Measurements from ENCODE around the gene NRSN2. TPM values are rescaled to one million over a fixed set of nuclear protein-coding genes. Genes with fewer than 3 reads are reported as not detected.

The NRSN2 gene
- total RNA-seq, 1 experiment from 2014 or later, result 1.9 TPM

DNA sequence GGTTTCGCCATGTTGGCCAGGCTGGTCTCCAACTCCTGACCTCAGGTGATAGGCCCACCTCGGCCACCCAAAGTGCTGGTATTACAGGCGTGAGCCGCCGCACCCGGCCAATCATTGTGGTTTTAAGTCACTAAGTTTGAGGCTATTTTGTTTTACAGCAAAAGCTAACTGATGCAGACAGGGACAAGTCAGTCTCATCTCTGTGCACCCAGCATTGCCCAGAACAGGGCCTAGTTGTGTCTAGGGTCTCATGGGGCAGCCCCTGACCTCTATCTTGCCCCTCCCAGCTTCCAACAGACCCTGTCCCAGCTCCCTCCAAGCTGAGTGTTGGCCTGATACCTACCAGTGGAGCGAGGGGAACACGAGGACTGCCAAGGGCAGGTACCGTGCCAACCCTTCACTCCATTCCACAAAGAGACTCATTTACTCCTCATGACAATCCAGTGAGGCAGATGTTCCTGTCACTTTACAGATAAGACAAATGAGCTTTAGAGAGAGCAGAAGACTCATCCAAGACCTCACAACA lies 52.3 kb downstream of the NRSN2 start (continued):
- TF ChIP-seq, protein P1, sequence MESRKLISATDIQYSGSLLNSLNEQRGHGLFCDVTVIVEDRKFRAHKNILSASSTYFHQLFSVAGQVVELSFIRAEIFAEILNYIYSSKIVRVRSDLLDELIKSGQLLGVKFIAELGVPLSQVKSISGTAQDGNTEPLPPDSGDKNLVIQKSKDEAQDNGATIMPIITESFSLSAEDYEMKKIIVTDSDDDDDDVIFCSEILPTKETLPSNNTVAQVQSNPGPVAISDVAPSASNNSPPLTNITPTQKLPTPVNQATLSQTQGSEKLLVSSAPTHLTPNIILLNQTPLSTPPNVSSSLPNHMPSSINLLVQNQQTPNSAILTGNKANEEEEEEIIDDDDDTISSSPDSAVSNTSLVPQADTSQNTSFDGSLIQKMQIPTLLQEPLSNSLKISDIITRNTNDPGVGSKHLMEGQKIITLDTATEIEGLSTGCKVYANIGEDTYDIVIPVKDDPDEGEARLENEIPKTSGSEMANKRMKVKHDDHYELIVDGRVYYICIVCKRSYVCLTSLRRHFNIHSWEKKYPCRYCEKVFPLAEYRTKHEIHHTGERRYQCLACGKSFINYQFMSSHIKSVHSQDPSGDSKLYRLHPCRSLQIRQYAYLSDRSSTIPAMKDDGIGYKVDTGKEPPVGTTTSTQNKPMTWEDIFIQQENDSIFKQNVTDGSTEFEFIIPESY (IDR thresholded peaks at IDR 0.05; ENCODE audit: extremely low read depth, insufficient replicate concordance, low read length), result no peak
- no peak for TF ChIP-seq RAD21 (IDR thresholded peaks at IDR 0.05; ENCODE audit: low read depth)
- TF ChIP-seq, protein P2, sequence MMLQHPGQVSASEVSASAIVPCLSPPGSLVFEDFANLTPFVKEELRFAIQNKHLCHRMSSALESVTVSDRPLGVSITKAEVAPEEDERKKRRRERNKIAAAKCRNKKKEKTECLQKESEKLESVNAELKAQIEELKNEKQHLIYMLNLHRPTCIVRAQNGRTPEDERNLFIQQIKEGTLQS (IDR thresholded peaks at IDR 0.05), result no peak

DNA sequence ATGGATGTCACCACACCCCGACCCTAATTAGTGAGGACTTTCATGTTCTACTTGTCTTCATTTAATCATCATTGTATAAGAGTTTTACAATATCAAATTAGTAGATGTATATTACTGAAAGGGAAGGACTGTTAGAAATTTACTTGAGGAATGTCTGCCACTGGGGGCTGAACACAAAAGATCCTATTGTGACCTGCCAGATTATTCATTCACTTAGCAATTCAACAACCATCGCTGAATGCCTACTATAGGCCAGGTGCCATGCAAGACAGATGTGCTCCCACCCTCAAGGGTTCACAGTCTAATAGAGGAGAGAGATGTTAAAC lies 53.2 kb downstream of the NRSN2 start:
- H3K27ac ChIP-seq (ENCODE audit: low read depth, low read length), result no peak overlapping the region
- RAD21 ChIA-PET (ENCODE audit: low non-redundant PET in 1 of 2, low total read pairs in 2 of 2, uncharacterized antibody in 2 of 2, unreplicated experiment in 2 of 2), result interaction anchor here in 1 of 2 experiments (1.1 kb wide), 1 partner anchor 18 kb away, joined by 4 read pairs; no protein-coding TSS in a partner anchor
- H3K79me2 ChIP-seq (ENCODE audit: insufficient read depth, low read length), result no peaks in the 10 kb centered on the region
- no peaks in the 10 kb centered on the region for H4K20me1 ChIP-seq (ENCODE audit: insufficient read depth)
- H3K27me3 ChIP-seq (ENCODE audit: insufficient read depth, low read length), result no peaks in the 10 kb centered on the region
- ATAC-seq (peak; percentile 49), DNase-seq (ENCODE audit: low read depth, low spot score) (no peak)
- no peaks in the 10 kb centered on the region for H3K9me2 ChIP-seq (ENCODE audit: insufficient read depth)
- peaks cover 8 to 23% of the 10 kb centered on the region in 2 experiments for H3K36me3 ChIP-seq (ENCODE audit: control insufficient read depth in 1 of 2, insufficient read depth in 2 of 2, low read length in 2 of 2)
- no peak overlapping the region for H3K4me3 ChIP-seq (replicated peaks in 1 of 2; ENCODE audit: low read depth in 1 of 2, low read length in 2 of 2)
- no peak overlapping the region for H3K9ac ChIP-seq (ENCODE audit: low read length)
- intact Hi-C loops (cut with micrococcal nuclease), result loop anchor here (5.0 kb wide), 1 partner anchor 38 kb away; no protein-coding TSS in a partner anchor
- H3K4me2 ChIP-seq (ENCODE audit: low read length), result no peak overlapping the region
- H2AFZ ChIP-seq (ENCODE audit: low read depth, low read length, poor library complexity, severe bottlenecking), result peak overlapping the region; percentile 47
- POLR2A ChIA-PET, result interaction anchor here (0.6 to 19.5 kb wide), 5 partner anchors 9 to 134 kb away, joined by 3 to 639 read pairs (median 3); partner anchors contain the start of gene TRIB3
- peaks cover 0 to 6% of the 10 kb centered on the region in 2 experiments; a peak in 1 of 4 replicates for H3K9me3 ChIP-seq (ENCODE audit: control insufficient read depth in 1 of 2, insufficient read depth in 1 of 2, low read depth in 1 of 2, low read length in 2 of 2)
- no TSS peak for BruUV-seq (replicated peaks)
- peaks cover 16 to 28% of the 10 kb centered on the region in 2 experiments for H3K4me1 ChIP-seq (ENCODE audit: control insufficient read depth in 1 of 2, insufficient read depth in 2 of 2, low read length in 2 of 2)
- CTCF ChIA-PET, result interaction anchor here (1.2 to 1.9 kb wide), 2 partner anchors 32 to 38 kb away, joined by 3 to 7 read pairs; no protein-coding TSS in a partner anchor
- TF ChIP-seq CBX3 (IDR thresholded peaks at IDR 0.05; ENCODE audit: low read depth), result no peak
- TF ChIP-seq CEBPB (IDR thresholded peaks at IDR 0.05; ENCODE audit: low read depth), result no peak
- no peak for TF ChIP-seq FOSL1 (IDR thresholded peaks at IDR 0.05; ENCODE audit: low read depth)
- no peak for TF ChIP-seq SIN3A (IDR thresholded peaks at IDR 0.05; ENCODE audit: low read depth)
- TF ChIP-seq POLR2AphosphoS5 (IDR thresholded peaks at IDR 0.05; ENCODE audit: low read depth, low read length), result no peak
- TF ChIP-seq JUND (IDR thresholded peaks at IDR 0.05), result no peak
- TF ChIP-seq EZH2 (IDR thresholded peaks at IDR 0.05), result no peak
- no peak for TF ChIP-seq ZFX (IDR thresholded peaks at IDR 0.05)
- no peak for TF ChIP-seq ELF1 (IDR thresholded peaks at IDR 0.05; ENCODE audit: borderline replicate concordance, low read depth)
- TF ChIP-seq, protein P1 (IDR thresholded peaks at IDR 0.05; ENCODE audit: extremely low read depth, insufficient replicate concordance, low read length), result no peak
- TF ChIP-seq RAD21 (IDR thresholded peaks at IDR 0.05; ENCODE audit: low read depth), result no peak
- no peak for TF ChIP-seq YY1 (IDR thresholded peaks at IDR 0.05; ENCODE audit: extremely low read depth, insufficient replicate concordance, low read depth, low read length)
- TF ChIP-seq, protein P3, sequence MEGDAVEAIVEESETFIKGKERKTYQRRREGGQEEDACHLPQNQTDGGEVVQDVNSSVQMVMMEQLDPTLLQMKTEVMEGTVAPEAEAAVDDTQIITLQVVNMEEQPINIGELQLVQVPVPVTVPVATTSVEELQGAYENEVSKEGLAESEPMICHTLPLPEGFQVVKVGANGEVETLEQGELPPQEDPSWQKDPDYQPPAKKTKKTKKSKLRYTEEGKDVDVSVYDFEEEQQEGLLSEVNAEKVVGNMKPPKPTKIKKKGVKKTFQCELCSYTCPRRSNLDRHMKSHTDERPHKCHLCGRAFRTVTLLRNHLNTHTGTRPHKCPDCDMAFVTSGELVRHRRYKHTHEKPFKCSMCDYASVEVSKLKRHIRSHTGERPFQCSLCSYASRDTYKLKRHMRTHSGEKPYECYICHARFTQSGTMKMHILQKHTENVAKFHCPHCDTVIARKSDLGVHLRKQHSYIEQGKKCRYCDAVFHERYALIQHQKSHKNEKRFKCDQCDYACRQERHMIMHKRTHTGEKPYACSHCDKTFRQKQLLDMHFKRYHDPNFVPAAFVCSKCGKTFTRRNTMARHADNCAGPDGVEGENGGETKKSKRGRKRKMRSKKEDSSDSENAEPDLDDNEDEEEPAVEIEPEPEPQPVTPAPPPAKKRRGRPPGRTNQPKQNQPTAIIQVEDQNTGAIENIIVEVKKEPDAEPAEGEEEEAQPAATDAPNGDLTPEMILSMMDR (IDR thresholded peaks at IDR 0.05 in 2 of 3, conservative IDR thresholded peaks at IDR 0.05 in 1 of 3; ENCODE audit: borderline replicate concordance in 1 of 3, insufficient read depth in 1 of 3, low read depth in 2 of 3, low read length in 2 of 3), result no peak
- no peak for TF ChIP-seq POLR2A (IDR thresholded peaks at IDR 0.05; ENCODE audit: borderline replicate concordance, extremely low read depth, insufficient read depth, insufficient read length)
- no peak for TF ChIP-seq ZNF274 (IDR thresholded peaks at IDR 0.05; ENCODE audit: low read depth, low read length)
- TF ChIP-seq, protein P4, sequence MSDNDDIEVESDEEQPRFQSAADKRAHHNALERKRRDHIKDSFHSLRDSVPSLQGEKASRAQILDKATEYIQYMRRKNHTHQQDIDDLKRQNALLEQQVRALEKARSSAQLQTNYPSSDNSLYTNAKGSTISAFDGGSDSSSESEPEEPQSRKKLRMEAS (IDR thresholded peaks at IDR 0.05), result no peak; the same call in 1 of the 2 replicates
